ENCODE results near the gene LMNTD2. TPM values are rescaled to one million over a fixed set of nuclear protein-coding genes. Genes with fewer than 3 reads are reported as not detected.

Gene LMNTD2
- polyA plus RNA-seq, 1 donor from 2014 or later: 0.61 TPM

DNA sequence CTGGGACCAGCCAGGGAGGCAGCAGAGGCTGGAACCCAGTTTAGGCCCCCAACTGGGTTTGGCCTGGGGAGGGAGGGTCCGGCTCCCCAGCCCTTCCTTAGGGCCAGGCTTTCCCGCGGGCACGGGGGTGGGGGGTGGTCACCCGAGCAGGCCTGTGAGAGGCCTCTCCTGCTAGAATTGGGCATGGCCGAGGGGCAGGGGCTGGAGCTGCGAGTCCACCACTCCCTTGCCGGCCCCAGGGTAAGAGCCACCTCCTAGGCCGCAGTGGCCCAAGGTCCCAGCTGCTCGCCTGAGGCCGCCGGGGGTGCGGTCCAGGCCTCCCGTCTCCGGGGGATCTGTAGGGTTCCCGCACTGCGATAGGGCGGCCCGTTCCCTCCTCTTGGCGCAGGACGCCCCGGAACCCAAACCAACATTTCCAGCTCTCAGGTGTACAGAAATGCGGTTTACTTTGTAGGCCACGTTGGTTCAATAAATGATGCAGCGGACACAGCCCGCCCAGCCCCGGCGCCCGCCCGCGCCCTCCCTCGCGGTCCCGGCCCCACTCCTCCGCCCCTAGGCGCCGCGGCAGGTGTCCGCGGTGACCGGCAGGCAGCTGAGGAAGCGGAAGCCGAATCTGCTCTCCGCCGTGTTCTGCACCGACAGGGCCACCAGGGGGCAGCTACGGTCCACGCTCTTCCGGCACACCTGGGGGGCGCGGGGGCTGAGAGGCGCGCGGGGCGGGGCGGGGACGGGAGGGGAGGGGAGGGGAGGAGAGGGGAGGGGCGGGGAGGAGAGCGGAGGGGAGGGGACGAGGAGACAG is 5.9 kb downstream of the LMNTD2 start:
- peak overlapping the region; percentile 62 for H3K4me3 ChIP-seq (ENCODE audit: low read length)

DNA sequence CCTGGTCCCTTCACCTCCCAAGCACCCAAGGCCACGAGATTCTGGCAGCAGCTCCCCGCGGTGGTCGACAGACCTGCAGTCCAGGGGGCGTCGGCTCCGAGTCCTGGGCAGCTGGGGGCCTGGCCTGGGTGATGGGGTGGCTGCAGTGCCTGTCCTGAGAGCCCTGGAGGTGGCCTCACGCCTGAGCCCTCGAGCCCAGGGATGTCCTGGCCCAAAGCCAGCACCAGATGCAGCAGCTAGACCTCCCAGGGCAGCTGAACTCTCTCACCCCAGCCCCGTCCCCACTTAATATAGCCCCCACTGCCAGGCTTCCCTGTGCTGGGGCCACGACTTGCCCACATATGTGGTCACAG is 6.6 kb downstream of the LMNTD2 start:
- no peak overlapping the region for H3K4me2 ChIP-seq (ENCODE audit: low read length)
- no peaks in the 10 kb centered on the region for H3K9me3 ChIP-seq (ENCODE audit: low read length)
- H3K4me3 ChIP-seq (ENCODE audit: low read length): no peak overlapping the region
- no peak overlapping the region for H3K9ac ChIP-seq (ENCODE audit: low read length)
- no peak overlapping the region for H3K27ac ChIP-seq (ENCODE audit: low read length)
- H3K79me2 ChIP-seq (replicated peaks; ENCODE audit: insufficient read depth, low read length): no peaks in the 10 kb centered on the region
- no peaks in the 10 kb centered on the region for H3F3A ChIP-seq (ENCODE audit: insufficient read depth, low read length, poor library complexity, severe bottlenecking)
- no peak overlapping the region for H2AFZ ChIP-seq (ENCODE audit: low read depth, low read length)
- H4K20me1 ChIP-seq (ENCODE audit: insufficient read depth): no peaks in the 10 kb centered on the region
- H3K27me3 ChIP-seq (ENCODE audit: insufficient read depth, low read depth, low read length): peaks cover 41% of the 10 kb centered on the region
- TF ChIP-seq EP300 (conservative IDR thresholded peaks at IDR 0.05; ENCODE audit: poor library complexity, severe bottlenecking) (no peak), TAF1 (IDR thresholded peaks at IDR 0.05; ENCODE audit: low read depth) (no peak), RAD21 (conservative IDR thresholded peaks at IDR 0.05) (no peak), MXI1 (conservative IDR thresholded peaks at IDR 0.05; ENCODE audit: poor library complexity, severe bottlenecking) (no peak), EZH2 (IDR thresholded peaks at IDR 0.05; ENCODE audit: borderline replicate concordance, insufficient read depth, low read length, poor library complexity, severe bottlenecking) (no peak), SMC3 (conservative IDR thresholded peaks at IDR 0.05; ENCODE audit: poor library complexity) (no peak), POLR2AphosphoS5 (IDR thresholded peaks at IDR 0.05) (no peak)
- TF ChIP-seq, protein P1, sequence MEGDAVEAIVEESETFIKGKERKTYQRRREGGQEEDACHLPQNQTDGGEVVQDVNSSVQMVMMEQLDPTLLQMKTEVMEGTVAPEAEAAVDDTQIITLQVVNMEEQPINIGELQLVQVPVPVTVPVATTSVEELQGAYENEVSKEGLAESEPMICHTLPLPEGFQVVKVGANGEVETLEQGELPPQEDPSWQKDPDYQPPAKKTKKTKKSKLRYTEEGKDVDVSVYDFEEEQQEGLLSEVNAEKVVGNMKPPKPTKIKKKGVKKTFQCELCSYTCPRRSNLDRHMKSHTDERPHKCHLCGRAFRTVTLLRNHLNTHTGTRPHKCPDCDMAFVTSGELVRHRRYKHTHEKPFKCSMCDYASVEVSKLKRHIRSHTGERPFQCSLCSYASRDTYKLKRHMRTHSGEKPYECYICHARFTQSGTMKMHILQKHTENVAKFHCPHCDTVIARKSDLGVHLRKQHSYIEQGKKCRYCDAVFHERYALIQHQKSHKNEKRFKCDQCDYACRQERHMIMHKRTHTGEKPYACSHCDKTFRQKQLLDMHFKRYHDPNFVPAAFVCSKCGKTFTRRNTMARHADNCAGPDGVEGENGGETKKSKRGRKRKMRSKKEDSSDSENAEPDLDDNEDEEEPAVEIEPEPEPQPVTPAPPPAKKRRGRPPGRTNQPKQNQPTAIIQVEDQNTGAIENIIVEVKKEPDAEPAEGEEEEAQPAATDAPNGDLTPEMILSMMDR (IDR thresholded peaks at IDR 0.05; ENCODE audit: poor library complexity, severe bottlenecking): no peak
- TF ChIP-seq, protein P2, sequence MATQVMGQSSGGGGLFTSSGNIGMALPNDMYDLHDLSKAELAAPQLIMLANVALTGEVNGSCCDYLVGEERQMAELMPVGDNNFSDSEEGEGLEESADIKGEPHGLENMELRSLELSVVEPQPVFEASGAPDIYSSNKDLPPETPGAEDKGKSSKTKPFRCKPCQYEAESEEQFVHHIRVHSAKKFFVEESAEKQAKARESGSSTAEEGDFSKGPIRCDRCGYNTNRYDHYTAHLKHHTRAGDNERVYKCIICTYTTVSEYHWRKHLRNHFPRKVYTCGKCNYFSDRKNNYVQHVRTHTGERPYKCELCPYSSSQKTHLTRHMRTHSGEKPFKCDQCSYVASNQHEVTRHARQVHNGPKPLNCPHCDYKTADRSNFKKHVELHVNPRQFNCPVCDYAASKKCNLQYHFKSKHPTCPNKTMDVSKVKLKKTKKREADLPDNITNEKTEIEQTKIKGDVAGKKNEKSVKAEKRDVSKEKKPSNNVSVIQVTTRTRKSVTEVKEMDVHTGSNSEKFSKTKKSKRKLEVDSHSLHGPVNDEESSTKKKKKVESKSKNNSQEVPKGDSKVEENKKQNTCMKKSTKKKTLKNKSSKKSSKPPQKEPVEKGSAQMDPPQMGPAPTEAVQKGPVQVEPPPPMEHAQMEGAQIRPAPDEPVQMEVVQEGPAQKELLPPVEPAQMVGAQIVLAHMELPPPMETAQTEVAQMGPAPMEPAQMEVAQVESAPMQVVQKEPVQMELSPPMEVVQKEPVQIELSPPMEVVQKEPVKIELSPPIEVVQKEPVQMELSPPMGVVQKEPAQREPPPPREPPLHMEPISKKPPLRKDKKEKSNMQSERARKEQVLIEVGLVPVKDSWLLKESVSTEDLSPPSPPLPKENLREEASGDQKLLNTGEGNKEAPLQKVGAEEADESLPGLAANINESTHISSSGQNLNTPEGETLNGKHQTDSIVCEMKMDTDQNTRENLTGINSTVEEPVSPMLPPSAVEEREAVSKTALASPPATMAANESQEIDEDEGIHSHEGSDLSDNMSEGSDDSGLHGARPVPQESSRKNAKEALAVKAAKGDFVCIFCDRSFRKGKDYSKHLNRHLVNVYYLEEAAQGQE (IDR thresholded peaks at IDR 0.05; ENCODE audit: borderline replicate concordance): no peak
- no peaks in the 10 kb centered on the region for H3K36me3 ChIP-seq (ENCODE audit: insufficient read depth, low read length)
- H3K9me2 ChIP-seq (ENCODE audit: insufficient read depth, low read length): no peaks in the 10 kb centered on the region

More for the DNA sequence above, 5.9 kb downstream of the LMNTD2 start:
- peak overlapping the region; percentile 45 for H3K9ac ChIP-seq (ENCODE audit: low read length)
- H3K36me3 ChIP-seq (ENCODE audit: insufficient read depth, low read length): no peaks in the 10 kb centered on the region
- H3K9me3 ChIP-seq (ENCODE audit: low read length): no peaks in the 10 kb centered on the region
- no peak overlapping the region for H3K27ac ChIP-seq (ENCODE audit: low read length)
- no peak overlapping the region for H2AFZ ChIP-seq (ENCODE audit: low read depth, low read length)
- TF ChIP-seq EZH2 (IDR thresholded peaks at IDR 0.05; ENCODE audit: borderline replicate concordance, insufficient read depth, low read length, poor library complexity, severe bottlenecking) (no peak), EP300 (conservative IDR thresholded peaks at IDR 0.05; ENCODE audit: poor library complexity, severe bottlenecking) (no peak), TAF1 (IDR thresholded peaks at IDR 0.05; ENCODE audit: low read depth) (no peak), RAD21 (conservative IDR thresholded peaks at IDR 0.05) (peak; percentile 44), MXI1 (conservative IDR thresholded peaks at IDR 0.05; ENCODE audit: poor library complexity, severe bottlenecking) (no peak), POLR2AphosphoS5 (IDR thresholded peaks at IDR 0.05) (no peak), SMC3 (conservative IDR thresholded peaks at IDR 0.05; ENCODE audit: poor library complexity) (peak; percentile 39)
- TF ChIP-seq, protein P2 (IDR thresholded peaks at IDR 0.05; ENCODE audit: borderline replicate concordance): no peak
- TF ChIP-seq, protein P1 (IDR thresholded peaks at IDR 0.05; ENCODE audit: poor library complexity, severe bottlenecking): peak; percentile 62
- no peaks in the 10 kb centered on the region for H3K9me2 ChIP-seq (ENCODE audit: insufficient read depth, low read length)
- no peaks in the 10 kb centered on the region for H4K20me1 ChIP-seq (ENCODE audit: insufficient read depth)
- peaks cover 41% of the 10 kb centered on the region for H3K27me3 ChIP-seq (ENCODE audit: insufficient read depth, low read depth, low read length)
- no peaks in the 10 kb centered on the region for H3F3A ChIP-seq (ENCODE audit: insufficient read depth, low read length, poor library complexity, severe bottlenecking)
- H3K79me2 ChIP-seq (replicated peaks; ENCODE audit: insufficient read depth, low read length): no peaks in the 10 kb centered on the region
- no peak overlapping the region for H3K4me2 ChIP-seq (ENCODE audit: low read length)
